B cell (primary cell): ENCODE measurements around the gene GRID1. TPM values are rescaled to one million over a fixed set of nuclear protein-coding genes. Genes with fewer than 3 reads are reported as not detected.

Experiments
- ATAC-seq: fragments of 200-7000 bp; cut with Tn5 transposase; one replicate; pipeline ENCODE4 v1.10.0; 2021; ENCODE audit warnings: low read depth, mild to moderate bottlenecking, moderate number of reproducible peaks, moderate library complexity
- CTCF ChIA-PET: fragments of 350-600 bp; sonication (Branson Sonifier 250); formaldehyde crosslinking; loops from one replicate; lab custom pipeline; 2021; ENCODE audit warnings: antibody characterized with exemption, inconsistent platforms; lab: Charles Lee
- POLR2A ChIA-PET: fragments of 350-600 bp; sonication (Branson Sonifier 250); formaldehyde crosslinking; loops from one replicate; lab custom pipeline; 2021; ENCODE audit warnings: antibody characterized with exemption; lab: Charles Lee
- DNase-seq: peaks from one replicate; pipeline ENCODE4 v3.0.0; 2013
- H2AFZ ChIP-seq: 2 replicates; pipeline ENCODE4 v1.6.1; 2012; ENCODE audit warnings: mild to moderate bottlenecking, low read depth, low read length; ENCODE audit not compliant: insufficient read depth, poor library complexity, severe bottlenecking
- H3K27ac ChIP-seq, 2 donors: 1 replicate in 1 of 2; 2 replicates in 1 of 2; pipeline ENCODE4 v1.5.1; 2012 to 2013; ENCODE audit warnings: low read length in 2 of 2, mild to moderate bottlenecking in 2 of 2, moderate library complexity in 1 of 2
- H3K27me3 ChIP-seq, 4 experiments: fragments of 200-600 bp in 1 of 4; sonication (generic) in 1 of 4; replicated peaks in 1 of 4; 1 replicate in 2 of 4; 2 replicates in 2 of 4; pipeline versions ENCODE4 v1.6.1 to v1.7.0; 2013 to 2016; ENCODE audit warnings: low read length in 3 of 4, mild to moderate bottlenecking in 2 of 4, mixed read lengths in 1 of 4, moderate library complexity in 1 of 4; ENCODE audit not compliant: insufficient read depth in 4 of 4, control insufficient read depth in 3 of 4; ENCODE audit errors: control extremely low read depth in 1 of 4
- H3K36me3 ChIP-seq, 2 experiments: replicated peaks in 1 of 2; 1 replicate in 1 of 2; 2 replicates in 1 of 2; pipeline versions ENCODE4 v1.6.1 to v1.7.1; 2013; ENCODE audit warnings: low read length in 1 of 2; ENCODE audit not compliant: insufficient read depth in 2 of 2, control insufficient read depth in 1 of 2; ENCODE audit errors: control extremely low read depth in 1 of 2, extremely low read depth in 1 of 2
- H3K4me1 ChIP-seq, 2 donors: fragments of 200-600 bp in 1 of 2; sonication (generic) in 1 of 2; 1 replicate in 1 of 2; 2 replicates in 1 of 2; pipeline versions ENCODE4 v1.5.1 to v1.6.1; 2013 to 2017; ENCODE audit warnings: low read length in 2 of 2; ENCODE audit not compliant: control insufficient read depth in 2 of 2, insufficient read depth in 2 of 2
- H3K4me2 ChIP-seq: replicated peaks from 2 replicates; pipeline ENCODE3; 2012; ENCODE audit warnings: mild to moderate bottlenecking, low read depth, low read length; ENCODE audit not compliant: poor library complexity, severe bottlenecking
- H3K4me3 ChIP-seq, 5 experiments: fragments of 200-600 bp in 1 of 5; sonication (generic) in 1 of 5; 1 replicate in 3 of 5; 2 replicates in 2 of 5; pipeline versions ENCODE4 v1.5.1 to v1.7.0; 2011 to 2016; ENCODE audit warnings: low read length in 4 of 5, mild to moderate bottlenecking in 4 of 5, low read depth in 2 of 5, control low read depth in 1 of 5, moderate library complexity in 1 of 5; ENCODE audit not compliant: insufficient read depth in 1 of 5; ENCODE audit errors: control extremely low read depth in 1 of 5, extremely low read depth in 1 of 5
- H3K79me2 ChIP-seq: fragments of 200-600 bp; sonication (generic); one replicate; pipeline ENCODE4 v1.6.0; 2016; ENCODE audit warnings: low read length; ENCODE audit not compliant: control insufficient read depth, insufficient read depth
- H3K9ac ChIP-seq: fragments of 200-600 bp; sonication (generic); 2 replicates; pipeline ENCODE4 v1.6.1; 2017; ENCODE audit warnings: mild to moderate bottlenecking, low read length, moderate library complexity
- H3K9me3 ChIP-seq, 3 donors: one replicate each; pipeline versions ENCODE4 v1.6.1 to v1.7.1; 2013; ENCODE audit warnings: low read length in 2 of 3; ENCODE audit not compliant: control insufficient read depth in 2 of 3, insufficient read depth in 1 of 3; ENCODE audit errors: control extremely low read depth in 1 of 3
- H4K20me1 ChIP-seq: 2 replicates; pipeline ENCODE4 v1.6.0; 2012; ENCODE audit warnings: mild to moderate bottlenecking, low read length; ENCODE audit not compliant: insufficient read depth, control insufficient read depth, poor library complexity, severe bottlenecking
- H3K27ac Mint-ChIP-seq: one replicate; pipeline ENCODE4 v1.8.0; 2021; ENCODE audit warnings: mixed read lengths
- H3K27me3 Mint-ChIP-seq: one replicate; pipeline ENCODE4 v1.8.0; 2021; ENCODE audit warnings: mixed read lengths
- H3K4me1 Mint-ChIP-seq: one replicate; pipeline ENCODE4 v1.8.0; 2021; ENCODE audit warnings: mixed read lengths
- H3K4me3 Mint-ChIP-seq: one replicate; pipeline ENCODE4 v1.8.0; 2021; ENCODE audit warnings: mixed read lengths
- H3K9me3 Mint-ChIP-seq: one replicate; pipeline ENCODE4 v1.8.0; 2022; ENCODE audit warnings: mixed read lengths; ENCODE audit not compliant: insufficient read depth
- EZH2 ChIP-seq: IDR thresholded peaks from 2 replicates; pipeline ENCODE4 v1.6.1; 2012; ENCODE audit warnings: borderline replicate concordance, low read depth, mild to moderate bottlenecking, moderate library complexity, low read length; ENCODE audit not compliant: insufficient read depth, poor library complexity, severe bottlenecking
- WGBS: methylation state at CpG from one replicate; pipeline ENCODE4 v1.1.5; 2013; ENCODE audit warnings: missing lambda C conversion rate; ENCODE audit not compliant: insufficient coverage; 5-methylcytosine and 5-hydroxymethylcytosine counted together
- intact Hi-C: fragments of 100-400 bp; cut with micrococcal nuclease; formaldehyde crosslinking; loops from one replicate; pipeline ENCODE4 v1.10.0; 2022
- polyA plus RNA-seq: library from polyadenylated mRNA; depleted of rRNA; stranded (reverse); fragments of >200 nt; gene quantifications from 2 replicates; pipeline ENCODE4 v1.2.3, GENCODE V29; 2012
- total RNA-seq, 2 donors: library from RNA; stranded (reverse); fragments of 120-200 nt in 1 of 2; gene quantifications; 1 replicate in 1 of 2; 2 replicates in 1 of 2; pipeline versions ENCODE4 v1.2.3 to v1.2.4, GENCODE V29; 2013 to 2022
- TF ChIP-seq, protein P1 (sequence below): fragments of 200-600 bp; IDR thresholded peaks from one replicate; pipeline ENCODE4 v1.8.0; 2022; ENCODE audit warnings: antibody characterized with exemption, mild to moderate bottlenecking

GRID1 gene
- total and polyA plus RNA-seq, 2 donors (not counting 1 experiment from before 2014, with no cell fraction given), result not detected

DNA sequence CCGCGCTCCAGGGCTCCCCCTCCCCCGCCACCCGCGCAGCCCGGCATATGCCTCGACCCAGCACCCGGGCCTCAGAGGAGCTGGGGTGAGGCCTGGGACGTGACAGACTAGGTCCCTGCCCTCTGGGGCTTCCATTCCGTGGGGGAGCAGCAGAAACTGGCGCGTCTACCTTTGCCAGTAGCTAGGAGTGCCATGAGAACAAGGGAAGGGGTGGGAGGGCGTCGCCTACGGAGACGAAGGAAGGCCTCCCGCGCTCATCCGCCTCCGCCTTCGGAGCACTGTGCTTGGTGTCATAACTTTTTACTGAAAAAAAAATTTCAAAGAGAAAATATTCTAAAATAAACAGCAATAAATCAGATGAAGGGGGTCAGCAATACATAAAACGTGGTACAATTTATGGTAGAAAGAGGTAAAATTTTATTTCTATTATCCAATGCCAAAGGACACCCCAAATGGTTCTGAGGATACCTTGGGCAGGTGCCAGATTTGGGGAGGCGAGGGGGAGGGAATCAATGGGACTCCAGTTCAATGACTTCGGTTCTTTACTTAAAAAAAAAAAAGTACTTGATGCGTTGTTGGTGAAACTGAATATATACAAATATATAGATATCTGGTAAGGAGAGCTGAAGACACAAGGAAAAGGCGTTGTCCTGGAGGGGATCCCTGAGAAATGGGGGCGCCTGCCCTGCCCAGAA, 35.1 kb upstream of the GRID1 start:
- peaks cover 8% of the 10 kb centered on the region for H3K27me3 Mint-ChIP-seq
- H3K9me3 ChIP-seq, result no peaks in the 10 kb centered on the region
- peaks cover 0 to 7% (median 0%) of the 10 kb centered on the region in 4 experiments for H3K27me3 ChIP-seq
- peaks cover 15% of the 10 kb centered on the region for H3K4me1 Mint-ChIP-seq
- peak; percentile 45 for DNase-seq
- H3K4me3 Mint-ChIP-seq, result peak overlapping the region; percentile 93
- H3K27ac ChIP-seq, result no peak overlapping the region
- H3K27ac Mint-ChIP-seq, result no peak overlapping the region
- no peak for ATAC-seq
- peak overlapping the region in 4 of 5 experiments; percentile 61 to 77 (median 63) for H3K4me3 ChIP-seq
- 16% methylated on average over 16 of the region's 27 CpGs for WGBS
- H3K4me1 ChIP-seq, result peaks cover 13 to 20% of the 10 kb centered on the region in 2 donors
- no peaks in the 10 kb centered on the region for H3K79me2 ChIP-seq
- peak overlapping the region; percentile 81 for H3K9ac ChIP-seq
- TF ChIP-seq EZH2, result peak; percentile 21
- TF ChIP-seq, protein P1, sequence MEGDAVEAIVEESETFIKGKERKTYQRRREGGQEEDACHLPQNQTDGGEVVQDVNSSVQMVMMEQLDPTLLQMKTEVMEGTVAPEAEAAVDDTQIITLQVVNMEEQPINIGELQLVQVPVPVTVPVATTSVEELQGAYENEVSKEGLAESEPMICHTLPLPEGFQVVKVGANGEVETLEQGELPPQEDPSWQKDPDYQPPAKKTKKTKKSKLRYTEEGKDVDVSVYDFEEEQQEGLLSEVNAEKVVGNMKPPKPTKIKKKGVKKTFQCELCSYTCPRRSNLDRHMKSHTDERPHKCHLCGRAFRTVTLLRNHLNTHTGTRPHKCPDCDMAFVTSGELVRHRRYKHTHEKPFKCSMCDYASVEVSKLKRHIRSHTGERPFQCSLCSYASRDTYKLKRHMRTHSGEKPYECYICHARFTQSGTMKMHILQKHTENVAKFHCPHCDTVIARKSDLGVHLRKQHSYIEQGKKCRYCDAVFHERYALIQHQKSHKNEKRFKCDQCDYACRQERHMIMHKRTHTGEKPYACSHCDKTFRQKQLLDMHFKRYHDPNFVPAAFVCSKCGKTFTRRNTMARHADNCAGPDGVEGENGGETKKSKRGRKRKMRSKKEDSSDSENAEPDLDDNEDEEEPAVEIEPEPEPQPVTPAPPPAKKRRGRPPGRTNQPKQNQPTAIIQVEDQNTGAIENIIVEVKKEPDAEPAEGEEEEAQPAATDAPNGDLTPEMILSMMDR, result no peak
- H4K20me1 ChIP-seq, result no peaks in the 10 kb centered on the region
- H2AFZ ChIP-seq, result peak overlapping the region; percentile 88
- peak overlapping the region; percentile 100 for H3K4me2 ChIP-seq
- H3K9me3 Mint-ChIP-seq, result no peaks in the 10 kb centered on the region
- intact Hi-C loops, result loop anchor here (5.0 kb wide), 3 partner anchors 36 to 496 kb away; partner anchors contain the start of gene BMPR1A
- CTCF ChIA-PET, result interaction anchor here (0.9 to 6.5 kb wide), 5 partner anchors 11 to 183 kb away, joined by 3 to 156 read pairs (median 3); partner anchors contain the start of gene WAPL
- H3K36me3 ChIP-seq, result no peaks in the 10 kb centered on the region
- POLR2A ChIA-PET, result interaction anchor here (0.6 to 2.6 kb wide), 2 partner anchors 10 to 537 kb away, joined by 13 to 14 read pairs; no protein-coding TSS in a partner anchor
